Gastrocnemius medialis (tissue), 4 donors: ENCODE measurements around the gene IGSF9. TPM values are rescaled to one million over a fixed set of nuclear protein-coding genes. Genes with fewer than 3 reads are reported as not detected.

Experiments used
- ATAC-seq, 2 donors: fragments of 150-250 bp; one replicate each; pipeline ENCODE4 v1.9.1; 2016
- DNase-seq, 2 donors: peaks; one replicate each; pipeline ENCODE4 v3.0.0-alpha.2; 2019
- H3K27ac ChIP-seq, 4 donors: fragments of 200-600 bp; sonication (generic); 1 replicate in 1 of 4; 2 replicates in 3 of 4; pipeline ENCODE4 v1.5.1; 2016 to 2018; ENCODE audit warnings: mild to moderate bottlenecking in 2 of 4, moderate library complexity in 1 of 4
- H3K27me3 ChIP-seq, 3 donors: fragments of 200-600 bp; sonication (generic) in 2 of 3; 1 replicate in 1 of 3; 2 replicates in 2 of 3; pipeline versions ENCODE4 v1.5.1 to v1.6.0; 2016 to 2019; ENCODE audit warnings: mild to moderate bottlenecking in 1 of 3, moderate library complexity in 1 of 3
- H3K36me3 ChIP-seq, 2 donors: fragments of 200-600 bp; sonication (generic) in 1 of 2; one replicate each; pipeline ENCODE4 v1.5.1; 2017 to 2018
- H3K4me1 ChIP-seq, 2 donors: fragments of 200-600 bp; sonication (generic) in 1 of 2; one replicate each; pipeline ENCODE4 v1.5.1; 2016 to 2017; ENCODE audit warnings: mild to moderate bottlenecking in 2 of 2
- H3K4me3 ChIP-seq, 4 donors: fragments of 200-600 bp; sonication (generic) in 3 of 4; 1 replicate in 1 of 4; 2 replicates in 3 of 4; pipeline ENCODE4 v1.5.1; 2016 to 2019; ENCODE audit warnings: mild to moderate bottlenecking in 2 of 4
- H3K9me3 ChIP-seq, 3 donors: fragments of 200-600 bp; sonication (generic) in 2 of 3; 1 replicate in 1 of 3; 2 replicates in 2 of 3; pipeline ENCODE4 v1.5.1; 2016 to 2019
- CTCF ChIP-seq, 5 experiments: fragments of 450-650 bp in 3 of 5; fragments of 200-600 bp in 2 of 5; sonication (generic) in 2 of 5; IDR thresholded peaks in 4 of 5; conservative IDR thresholded peaks in 1 of 5; 1 replicate in 4 of 5; 2 replicates in 1 of 5; pipeline ENCODE4 v1.5.1; 2016 to 2019; ENCODE audit warnings: antibody characterized with exemption in 5 of 5, mild to moderate bottlenecking in 3 of 5, moderate library complexity in 3 of 5
- POLR2A ChIP-seq, 2 donors: fragments of 450-650 bp; IDR thresholded peaks; one replicate each; pipeline ENCODE4 v1.6.1; 2017; ENCODE audit warnings: antibody characterized with exemption in 2 of 2, mild to moderate bottlenecking in 2 of 2, moderate library complexity in 2 of 2
- in situ Hi-C, 4 donors: fragments of 200-750 bp; cut with MboI; loops; one replicate each; pipeline versions ENCODE4 v1.15.0 to v1.8.0; 2017; ENCODE audit warnings: low sequenced_read_pairs in 4 of 4
- intact Hi-C: fragments of 100-400 bp; cut with DNase I; formaldehyde crosslinking; loops from one replicate; pipeline ENCODE4 v1.15.1; 2023; ENCODE audit warnings: low total_unique reads
- total RNA-seq, 4 donors: library from RNA; depleted of rRNA; stranded (reverse); fragments of >200 nt; gene quantifications; one replicate each; pipeline versions ENCODE4 v1.1.0 to v1.2.3, GENCODE V29; 2016

IGSF9 gene
- total RNA-seq, 4 donors from 2014 or later: 0.10 to 0.11 TPM; not detected in 2

- Histone ChIP-seq H3K36me3 (no peaks in the 10 kb centered on the region), H3K27ac (no peak overlapping the region), H3K4me1 (no peaks in the 10 kb centered on the region), H3K9me3 (no peaks in the 10 kb centered on the region), H3K27me3 (peaks cover 0 to 2% (median 0%) of the 10 kb centered on the region in 3 donors), H3K4me3 (no peak overlapping the region)
- TF ChIP-seq POLR2A (IDR thresholded peaks at IDR 0.05): no peak
- no peak for TF ChIP-seq CTCF (IDR thresholded peaks at IDR 0.05 in 4 of 5, conservative IDR thresholded peaks at IDR 0.05 in 1 of 5)
- intact Hi-C loops (no loop called here), in situ Hi-C loops (no loop called here)
- no peak for ATAC-seq
- no peak for DNase-seq
Measured at GRCh38 chr1:159962176-159962575, 16.8 kb upstream of the IGSF9 start.

- H3K4me3 ChIP-seq: no peak overlapping the region
- H3K9me3 ChIP-seq: no peaks in the 10 kb centered on the region
- in situ Hi-C loops: no loop called here
- H3K4me1 ChIP-seq: no peaks in the 10 kb centered on the region
- no peak for TF ChIP-seq CTCF (IDR thresholded peaks at IDR 0.05 in 4 of 5, conservative IDR thresholded peaks at IDR 0.05 in 1 of 5)
- TF ChIP-seq POLR2A (IDR thresholded peaks at IDR 0.05): no peak
- H3K27me3 ChIP-seq: peaks cover 0 to 2% (median 0%) of the 10 kb centered on the region in 3 donors
- no peaks in the 10 kb centered on the region for H3K36me3 ChIP-seq
- no peak overlapping the region for H3K27ac ChIP-seq
- DNase-seq (no peak), ATAC-seq (no peak)
- intact Hi-C loops: no loop called here
Measured at GRCh38 chr1:159961636-159962035, 16.2 kb upstream of the IGSF9 start.

GRCh38 chr1:159960721-159961381 lies 15.4 kb upstream of the IGSF9 start:
- peak; percentile 47 to 75 for ATAC-seq
- DNase-seq: peak in 1 of 2 donors; percentile 54
- H3K27me3 ChIP-seq: peaks cover 0 to 2% (median 0%) of the 10 kb centered on the region in 3 donors
- H3K36me3 ChIP-seq: no peaks in the 10 kb centered on the region
- H3K4me3 ChIP-seq: no peak overlapping the region
- TF ChIP-seq CTCF (IDR thresholded peaks at IDR 0.05 in 4 of 5, conservative IDR thresholded peaks at IDR 0.05 in 1 of 5) (no peak), POLR2A (IDR thresholded peaks at IDR 0.05) (no peak)
- H3K4me1 ChIP-seq: no peaks in the 10 kb centered on the region
- intact Hi-C loops (no loop called here), in situ Hi-C loops (no loop called here)
- no peaks in the 10 kb centered on the region for H3K9me3 ChIP-seq
- no peak overlapping the region for H3K27ac ChIP-seq

- TF ChIP-seq POLR2A (IDR thresholded peaks at IDR 0.05) (no peak), CTCF (IDR thresholded peaks at IDR 0.05 in 4 of 5, conservative IDR thresholded peaks at IDR 0.05 in 1 of 5) (no peak)
- Histone ChIP-seq H3K27me3 (no peaks in the 10 kb centered on the region), H3K27ac (no peak overlapping the region), H3K4me1 (no peaks in the 10 kb centered on the region), H3K36me3 (no peaks in the 10 kb centered on the region), H3K9me3 (no peaks in the 10 kb centered on the region), H3K4me3 (no peak overlapping the region)
- no peak for DNase-seq
- intact Hi-C loops (no loop called here), in situ Hi-C loops (no loop called here)
- no peak for ATAC-seq
Measured at GRCh38 chr1:159959451-159959850, 14.0 kb upstream of the IGSF9 start.
